ENCODE results near the gene ACTRT2. TPM values are rescaled to one million over a fixed set of nuclear protein-coding genes. Genes with fewer than 3 reads are reported as not detected.
A peak's percentile ranks its signal among the peaks of the same experiment; 100 is the strongest.

The ACTRT2 gene
- total and polyA plus RNA-seq, 12 donors: not detected

GRCh38 chr1:3035563-3036446 is 14.5 kb downstream of the ACTRT2 start:
- TF ChIP-seq CTCF (IDR thresholded peaks at IDR 0.05) (no peak), POLR2A (IDR thresholded peaks at IDR 0.05) (no peak)
- Histone ChIP-seq H3K4me3 (no peak overlapping the region), H3K9me3 (replicated peaks in 1 of 3) (no peaks in the 10 kb centered on the region), H3K27ac (no peak overlapping the region), H3K36me3 (replicated peaks in 1 of 2) (no peaks in the 10 kb centered on the region), H3K27me3 (peaks cover 16% of the 10 kb centered on the region), H3K4me1 (replicated peaks in 1 of 2) (no peaks in the 10 kb centered on the region)
- intact Hi-C loops (cut with DNase I): no loop called here
- WGBS, 4 donors: 67 to 74% (median 70%) methylated on average over 16 to 19 of the region's 19 CpGs
- DNase-seq: no peak

GRCh38 chr1:3036447-3037280 is 15.4 kb downstream of the ACTRT2 start:
- Histone ChIP-seq H3K9me3 (replicated peaks in 1 of 3) (no peaks in the 10 kb centered on the region), H3K27ac (no peak overlapping the region), H3K27me3 (peaks cover 20% of the 10 kb centered on the region), H3K4me1 (replicated peaks in 1 of 2) (no peaks in the 10 kb centered on the region), H3K4me3 (no peak overlapping the region), H3K36me3 (replicated peaks in 1 of 2) (no peaks in the 10 kb centered on the region)
- intact Hi-C loops (cut with DNase I): no loop called here
- TF ChIP-seq POLR2A (IDR thresholded peaks at IDR 0.05) (no peak), CTCF (IDR thresholded peaks at IDR 0.05) (no peak)
- WGBS, 4 donors: 31 to 54% (median 42%) methylated on average over 8 to 22 of the region's 22 CpGs
- no peak for DNase-seq

GRCh38 chr1:3037281-3038040 is 16.2 kb downstream of the ACTRT2 start:
- H3K9me3 ChIP-seq (replicated peaks in 1 of 3): no peaks in the 10 kb centered on the region
- no peaks in the 10 kb centered on the region for H3K36me3 ChIP-seq (replicated peaks in 1 of 2)
- no peak for DNase-seq
- no peaks in the 10 kb centered on the region for H3K4me1 ChIP-seq (replicated peaks in 1 of 2)
- WGBS, 4 donors: 79 to 82% (median 82%) methylated on average over 23 to 32 of the region's 32 CpGs
- intact Hi-C loops (cut with DNase I): no loop called here
- H3K27me3 ChIP-seq: peaks cover 20% of the 10 kb centered on the region
- H3K27ac ChIP-seq: no peak overlapping the region
- no peak overlapping the region for H3K4me3 ChIP-seq
- no peak for TF ChIP-seq CTCF (IDR thresholded peaks at IDR 0.05)

GRCh38 chr1:3038113-3038551 is 16.9 kb downstream of the ACTRT2 start:
- H3K27me3 ChIP-seq: peaks cover 20% of the 10 kb centered on the region
- peak in 1 of 7 donors; percentile 12 for DNase-seq

More at GRCh38 chr1:3038113-3038551, 16.9 kb downstream of the ACTRT2 start:
- WGBS, 4 donors: 47 to 67% (median 50%) methylated on average over 5 to 11 of the region's 11 CpGs
- Histone ChIP-seq H3K27ac (no peak overlapping the region), H3K36me3 (replicated peaks in 1 of 2) (no peaks in the 10 kb centered on the region), H3K9me3 (replicated peaks in 1 of 3) (no peaks in the 10 kb centered on the region), H3K4me1 (replicated peaks in 1 of 2) (no peaks in the 10 kb centered on the region), H3K4me3 (no peak overlapping the region)
- no peak for TF ChIP-seq POLR2A (IDR thresholded peaks at IDR 0.05)
- TF ChIP-seq CTCF (IDR thresholded peaks at IDR 0.05): no peak
- intact Hi-C loops (cut with DNase I): no loop called here

Data from adrenal gland (tissue), 12 donors.